Tibial nerve (tissue), 4 donors: Measurements from ENCODE around the gene FBXW12.

ENCODE experiments used
- EP300 ChIP-seq, 2 donors: sonication (generic); formaldehyde crosslinking; IDR thresholded peaks; one replicate each; pipeline ENCODE4 v1.6.1; 2017; ENCODE audit warnings: antibody characterized with exemption in 2 of 2, mild to moderate bottlenecking in 1 of 2
- POLR2A ChIP-seq, 2 donors: fragments of 450-650 bp; IDR thresholded peaks; one replicate each; pipeline ENCODE4 v1.6.1; 2017; ENCODE audit warnings: antibody characterized with exemption in 2 of 2, mild to moderate bottlenecking in 2 of 2, moderate library complexity in 2 of 2
- TF ChIP-seq, protein P1 (sequence below), 5 experiments: fragments of 200-600 bp in 3 of 5; fragments of 450-650 bp in 2 of 5; sonication (generic) in 3 of 5; IDR thresholded peaks; one replicate each; pipeline ENCODE4 v1.5.1; 2016 to 2019; ENCODE audit warnings: antibody characterized with exemption in 5 of 5, mild to moderate bottlenecking in 3 of 5, moderate library complexity in 2 of 5

DNA sequence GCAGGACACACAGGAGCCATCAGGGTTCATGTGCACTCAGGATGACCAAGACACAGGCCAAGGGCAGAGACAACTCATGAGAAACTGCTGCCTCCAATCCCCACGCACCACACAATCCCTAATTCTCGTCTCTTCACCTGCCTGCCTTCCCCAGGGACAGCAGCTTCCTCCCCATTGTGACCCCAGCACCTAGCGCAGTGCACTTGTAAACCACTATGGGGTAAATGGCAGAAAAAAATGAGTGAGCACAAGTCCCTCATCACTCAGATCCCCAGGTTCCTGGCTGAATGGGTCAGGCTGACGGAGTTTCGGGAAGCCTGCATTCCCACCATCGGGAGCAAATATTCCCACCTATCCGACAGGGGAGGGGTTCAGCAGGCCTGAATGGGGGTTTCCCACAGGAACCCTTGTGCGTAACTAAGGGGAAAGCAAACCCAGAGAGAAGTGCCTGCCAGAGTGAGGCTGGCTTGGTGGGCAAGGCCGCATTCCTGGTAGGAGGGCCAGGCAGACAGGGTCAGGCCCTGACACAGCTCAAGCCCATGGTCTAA is 39.1 kb downstream of the FBXW12 start:
- TF ChIP-seq, protein P1, sequence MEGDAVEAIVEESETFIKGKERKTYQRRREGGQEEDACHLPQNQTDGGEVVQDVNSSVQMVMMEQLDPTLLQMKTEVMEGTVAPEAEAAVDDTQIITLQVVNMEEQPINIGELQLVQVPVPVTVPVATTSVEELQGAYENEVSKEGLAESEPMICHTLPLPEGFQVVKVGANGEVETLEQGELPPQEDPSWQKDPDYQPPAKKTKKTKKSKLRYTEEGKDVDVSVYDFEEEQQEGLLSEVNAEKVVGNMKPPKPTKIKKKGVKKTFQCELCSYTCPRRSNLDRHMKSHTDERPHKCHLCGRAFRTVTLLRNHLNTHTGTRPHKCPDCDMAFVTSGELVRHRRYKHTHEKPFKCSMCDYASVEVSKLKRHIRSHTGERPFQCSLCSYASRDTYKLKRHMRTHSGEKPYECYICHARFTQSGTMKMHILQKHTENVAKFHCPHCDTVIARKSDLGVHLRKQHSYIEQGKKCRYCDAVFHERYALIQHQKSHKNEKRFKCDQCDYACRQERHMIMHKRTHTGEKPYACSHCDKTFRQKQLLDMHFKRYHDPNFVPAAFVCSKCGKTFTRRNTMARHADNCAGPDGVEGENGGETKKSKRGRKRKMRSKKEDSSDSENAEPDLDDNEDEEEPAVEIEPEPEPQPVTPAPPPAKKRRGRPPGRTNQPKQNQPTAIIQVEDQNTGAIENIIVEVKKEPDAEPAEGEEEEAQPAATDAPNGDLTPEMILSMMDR (IDR thresholded peaks at IDR 0.05): no peak
- TF ChIP-seq POLR2A (IDR thresholded peaks at IDR 0.05) (no peak), EP300 (IDR thresholded peaks at IDR 0.05) (no peak)
